Measurements from ENCODE around the gene TTBK1. TPM values are rescaled to one million over a fixed set of nuclear protein-coding genes. Genes with fewer than 3 reads are reported as not detected.

Gene TTBK1
- total RNA-seq, 1 donor from 2014 or later = 1.7 TPM

- Mint-ChIP-seq H3K27ac (no peak overlapping the region), H3K27me3 (ENCODE audit: insufficient read depth, low read depth) (peaks cover 4% of the 10 kb centered on the region), H3K9me3 (no peaks in the 10 kb centered on the region), H3K36me3 (no peaks in the 10 kb centered on the region), H3K4me1 (peaks cover 6% of the 10 kb centered on the region), H3K4me3 (no peak overlapping the region)
- Histone ChIP-seq H3K9ac (no peak overlapping the region), H3K36me3 (no peaks in the 10 kb centered on the region), H3K4me3 (no peak overlapping the region), H4K20me1 (ENCODE audit: low read depth) (no peaks in the 10 kb centered on the region), H3K27ac (no peak overlapping the region), H3K27me3 (no peaks in the 10 kb centered on the region), H2AFZ (replicated peaks) (no peak overlapping the region), H3F3A (ENCODE audit: low read depth) (peaks cover 6% of the 10 kb centered on the region), H3K9me3 (ENCODE audit: low read depth) (no peaks in the 10 kb centered on the region), H3K4me2 (no peak overlapping the region), H3K79me2 (ENCODE audit: low read depth) (no peaks in the 10 kb centered on the region), H3K4me1 (peaks cover 12% of the 10 kb centered on the region)
- DNase-seq (ENCODE audit: low spot score) = no peak
- TF ChIP-seq CTCF (IDR thresholded peaks at IDR 0.05) (no peak), EZH2phosphoT487 (IDR thresholded peaks at IDR 0.05) (no peak), EZH2 (IDR thresholded peaks at IDR 0.05) (no peak)
These were observed 55.5 kb downstream of the TTBK1 start for GRCh38 chr6:43298565-43299337.

GRCh38 chr6:43299338-43300293, 56.3 kb downstream of the TTBK1 start:
- Mint-ChIP-seq H3K4me1 (peaks cover 6% of the 10 kb centered on the region), H3K4me3 (no peak overlapping the region), H3K27me3 (ENCODE audit: insufficient read depth, low read depth) (peaks cover 4% of the 10 kb centered on the region), H3K9me3 (no peaks in the 10 kb centered on the region), H3K27ac (no peak overlapping the region), H3K36me3 (no peaks in the 10 kb centered on the region)
- Histone ChIP-seq H3K27me3 (no peaks in the 10 kb centered on the region), H3K79me2 (ENCODE audit: low read depth) (no peaks in the 10 kb centered on the region), H3K4me3 (no peak overlapping the region), H3K4me1 (peaks cover 12% of the 10 kb centered on the region), H3K4me2 (no peak overlapping the region), H3K36me3 (no peaks in the 10 kb centered on the region), H4K20me1 (ENCODE audit: low read depth) (no peaks in the 10 kb centered on the region), H3F3A (ENCODE audit: low read depth) (peaks cover 6% of the 10 kb centered on the region), H3K9me3 (ENCODE audit: low read depth) (no peaks in the 10 kb centered on the region), H3K27ac (no peak overlapping the region), H2AFZ (replicated peaks) (no peak overlapping the region), H3K9ac (no peak overlapping the region)
- DNase-seq (ENCODE audit: low spot score) = no peak
- TF ChIP-seq CTCF (IDR thresholded peaks at IDR 0.05) (no peak), EZH2phosphoT487 (IDR thresholded peaks at IDR 0.05) (no peak), EZH2 (IDR thresholded peaks at IDR 0.05) (no peak)

DNA sequence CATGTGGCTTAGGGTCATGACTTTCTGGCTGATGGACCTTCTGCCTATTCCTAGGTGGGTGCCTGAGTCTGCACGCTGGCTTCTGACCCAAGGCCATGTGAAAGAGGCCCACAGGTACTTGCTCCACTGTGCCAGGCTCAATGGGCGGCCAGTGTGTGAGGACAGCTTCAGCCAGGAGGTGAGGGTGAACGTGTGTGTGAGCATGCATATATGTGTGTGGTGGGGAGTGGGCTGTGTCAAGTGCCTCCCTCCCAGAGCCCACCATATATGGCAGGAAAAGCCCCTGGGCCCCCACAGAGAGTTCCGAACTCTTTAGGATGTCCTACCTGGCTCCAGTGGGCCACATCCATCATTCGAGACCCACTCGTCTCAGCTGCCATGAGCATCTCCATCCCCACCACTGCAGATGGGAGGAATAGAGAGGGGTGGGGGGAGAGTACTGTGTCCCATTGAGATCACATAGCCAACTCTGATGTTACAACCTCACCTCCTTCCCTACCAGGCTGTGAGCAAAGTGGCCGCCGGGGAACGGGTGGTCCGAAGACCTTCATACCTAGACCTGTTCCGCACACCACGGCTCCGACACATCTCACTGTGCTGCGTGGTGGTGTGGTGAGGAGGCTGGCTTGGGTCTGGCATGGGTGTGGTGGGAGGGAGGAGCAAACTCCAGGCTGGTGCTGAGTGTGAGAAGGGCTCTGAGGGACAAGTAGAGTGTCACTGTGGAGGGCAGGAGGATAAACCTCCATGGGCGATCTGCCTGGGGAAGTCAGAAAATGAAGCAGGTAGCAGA, 58.0 kb downstream of the TTBK1 start:
- no peaks in the 10 kb centered on the region for H3K36me3 Mint-ChIP-seq
- peaks cover 12% of the 10 kb centered on the region for H3K4me1 ChIP-seq
- H3K27me3 Mint-ChIP-seq (ENCODE audit: insufficient read depth, low read depth) = peaks cover 6% of the 10 kb centered on the region

More for the DNA sequence above, 58.0 kb downstream of the TTBK1 start:
- Histone ChIP-seq H3K4me2 (no peak overlapping the region), H2AFZ (replicated peaks) (no peak overlapping the region), H3K27me3 (no peaks in the 10 kb centered on the region), H3F3A (ENCODE audit: low read depth) (peaks cover 6% of the 10 kb centered on the region), H3K27ac (no peak overlapping the region), H3K9ac (no peak overlapping the region), H3K36me3 (no peaks in the 10 kb centered on the region), H3K9me3 (ENCODE audit: low read depth) (no peaks in the 10 kb centered on the region), H3K79me2 (ENCODE audit: low read depth) (no peaks in the 10 kb centered on the region), H4K20me1 (ENCODE audit: low read depth) (no peaks in the 10 kb centered on the region), H3K4me3 (no peak overlapping the region)
- no peak for DNase-seq (ENCODE audit: low spot score)
- H3K27ac Mint-ChIP-seq = peak overlapping the region; percentile 81
- H3K4me3 Mint-ChIP-seq = no peak overlapping the region
- TF ChIP-seq EZH2phosphoT487 (IDR thresholded peaks at IDR 0.05) (no peak), CTCF (IDR thresholded peaks at IDR 0.05) (no peak), EZH2 (IDR thresholded peaks at IDR 0.05) (no peak)
- H3K9me3 Mint-ChIP-seq = no peaks in the 10 kb centered on the region
- peaks cover 6% of the 10 kb centered on the region for H3K4me1 Mint-ChIP-seq

All from neural progenitor cell (in vitro differentiated cells).